ENCODE results near the gene LBHD1. TPM values are rescaled to one million over a fixed set of nuclear protein-coding genes. Genes with fewer than 3 reads are reported as not detected.
A peak's percentile ranks its signal among the peaks of the same experiment; 100 is the strongest.

LBHD1 gene
- 15.8 TPM for polyA plus RNA-seq (2013)

- peaks cover 2 to 38% (median 20%) of the 10 kb centered on the region in 4 experiments for H3K36me3 ChIP-seq (ENCODE audit: control insufficient read depth in 4 of 4, insufficient read depth in 4 of 4, low read length in 3 of 4)
- H3K9me3 ChIP-seq (ENCODE audit: control extremely low read depth in 1 of 5, control insufficient read depth in 4 of 5, insufficient read depth in 2 of 5, low read depth in 1 of 5, low read length in 4 of 5): no peaks in the 10 kb centered on the region
- no peaks in the 10 kb centered on the region for H3K27me3 ChIP-seq (replicated peaks in 2 of 5; ENCODE audit: control insufficient read depth in 4 of 5, insufficient read depth in 5 of 5, low read length in 4 of 5)
- ChIA-PET CTCF (interaction anchor here (0.7 to 9.4 kb wide), 13 partner anchors 10 to 80 kb away, joined by 3 to 33 read pairs (median 4); partner anchors contain the start of genes GANAB and TUT1), POLR2A (interaction anchor here (0.6 to 2.6 kb wide), 10 partner anchors 9 to 184 kb away, joined by 3 to 20 read pairs (median 6); partner anchors contain the start of genes GANAB, INTS5, NXF1 and TTC9C)
- H3K27ac ChIP-seq (ENCODE audit: insufficient read depth in 1 of 2, low read depth in 1 of 2, low read length in 2 of 2, poor library complexity in 1 of 2, severe bottlenecking in 2 of 2): peak within 1 kb of the TSS; percentile 84 to 89
- DNase-seq: peak; percentile 92 to 96 (median 94)
- peak within 1 kb of the TSS; percentile 82 to 100 (median 94) for H3K4me3 ChIP-seq (ENCODE audit: control insufficient read depth in 1 of 7, extremely low read depth in 1 of 7, insufficient read depth in 4 of 7, low read depth in 2 of 7, low read length in 6 of 7)
- H3K4me1 ChIP-seq (ENCODE audit: control extremely low read depth in 1 of 4, control insufficient read depth in 4 of 4, insufficient read depth in 4 of 4, low read length in 3 of 4): peaks cover 0 to 49% (median 31%) of the 10 kb centered on the region in 4 experiments
- under 1% methylated on average over 57 of the region's 59 CpGs for WGBS (ENCODE audit: insufficient coverage)
Measured at GRCh38 chr11:62671608-62672389, at the start of gene LBHD1, which contains the start of gene UQCC3. Gene LBHD1 (minus strand): TSS chr11:62672267. CDS start chr11:62670031, 2,236 bp downstream. Gene UQCC3 (plus strand): TSS chr11:62671673. CDS start chr11:62671746, 73 bp downstream.

GRCh38 chr11:62719302-62719978, 47.4 kb upstream of the LBHD1 start:
- 100% methylated on average over 1 of the region's 2 CpGs for WGBS (ENCODE audit: insufficient coverage)
- POLR2A ChIA-PET: no interaction called here
- Histone ChIP-seq H3K27me3 (replicated peaks in 2 of 5; ENCODE audit: control insufficient read depth in 4 of 5, insufficient read depth in 5 of 5, low read length in 4 of 5) (no peaks in the 10 kb centered on the region), H3K9me3 (ENCODE audit: control extremely low read depth in 1 of 5, control insufficient read depth in 4 of 5, insufficient read depth in 2 of 5, low read depth in 1 of 5, low read length in 4 of 5) (no peaks in the 10 kb centered on the region), H3K4me3 (ENCODE audit: control insufficient read depth in 1 of 7, extremely low read depth in 1 of 7, insufficient read depth in 4 of 7, low read depth in 2 of 7, low read length in 6 of 7) (no peak overlapping the region), H3K27ac (ENCODE audit: insufficient read depth in 1 of 2, low read depth in 1 of 2, low read length in 2 of 2, poor library complexity in 1 of 2, severe bottlenecking in 2 of 2) (peak overlapping the region in 1 of 2 experiments; percentile 23), H3K36me3 (ENCODE audit: control insufficient read depth in 4 of 4, insufficient read depth in 4 of 4, low read length in 3 of 4) (peaks cover 48 to 97% (median 87%) of the 10 kb centered on the region in 4 experiments), H3K4me1 (ENCODE audit: control extremely low read depth in 1 of 4, control insufficient read depth in 4 of 4, insufficient read depth in 4 of 4, low read length in 3 of 4) (peaks cover 2 to 6% (median 4%) of the 10 kb centered on the region in 4 experiments)
- DNase-seq: no peak
- CTCF ChIA-PET: interaction anchor here (1.2 kb wide), 1 partner anchor 26 kb away, joined by 3 read pairs; no protein-coding TSS in a partner anchor

GRCh38 chr11:62716816-62717215, 44.7 kb upstream of the LBHD1 start:
- POLR2A ChIA-PET: no interaction called here
- no peaks in the 10 kb centered on the region for H3K27me3 ChIP-seq (replicated peaks in 2 of 5; ENCODE audit: control insufficient read depth in 4 of 5, insufficient read depth in 5 of 5, low read length in 4 of 5)

GRCh38 chr11:62716206-62716605, 44.1 kb upstream of the LBHD1 start:
- POLR2A ChIA-PET: no interaction called here
- Histone ChIP-seq H3K27ac (ENCODE audit: insufficient read depth in 1 of 2, low read depth in 1 of 2, low read length in 2 of 2, poor library complexity in 1 of 2, severe bottlenecking in 2 of 2) (no peak overlapping the region), H3K4me1 (ENCODE audit: control extremely low read depth in 1 of 4, control insufficient read depth in 4 of 4, insufficient read depth in 4 of 4, low read length in 3 of 4) (no peaks in the 10 kb centered on the region), H3K4me3 (ENCODE audit: control insufficient read depth in 1 of 7, extremely low read depth in 1 of 7, insufficient read depth in 4 of 7, low read depth in 2 of 7, low read length in 6 of 7) (no peak overlapping the region), H3K9me3 (ENCODE audit: control extremely low read depth in 1 of 5, control insufficient read depth in 4 of 5, insufficient read depth in 2 of 5, low read depth in 1 of 5, low read length in 4 of 5) (no peaks in the 10 kb centered on the region), H3K36me3 (ENCODE audit: control insufficient read depth in 4 of 4, insufficient read depth in 4 of 4, low read length in 3 of 4) (peaks cover 45 to 94% (median 82%) of the 10 kb centered on the region in 4 experiments), H3K27me3 (replicated peaks in 2 of 5; ENCODE audit: control insufficient read depth in 4 of 5, insufficient read depth in 5 of 5, low read length in 4 of 5) (no peaks in the 10 kb centered on the region)
- WGBS (ENCODE audit: insufficient coverage): 100% methylated on average over 2 of the region's 5 CpGs
- CTCF ChIA-PET: interaction anchor here (0.5 to 1.9 kb wide), 2 partner anchors 8 to 145 kb away, joined by 4 to 6 read pairs; no protein-coding TSS in a partner anchor
- no peak for DNase-seq

More at GRCh38 chr11:62716816-62717215, 44.7 kb upstream of the LBHD1 start:
- no peak for DNase-seq
- H3K27ac ChIP-seq (ENCODE audit: insufficient read depth in 1 of 2, low read depth in 1 of 2, low read length in 2 of 2, poor library complexity in 1 of 2, severe bottlenecking in 2 of 2): no peak overlapping the region
- H3K4me1 ChIP-seq (ENCODE audit: control extremely low read depth in 1 of 4, control insufficient read depth in 4 of 4, insufficient read depth in 4 of 4, low read length in 3 of 4): no peaks in the 10 kb centered on the region
- no peaks in the 10 kb centered on the region for H3K9me3 ChIP-seq (ENCODE audit: control extremely low read depth in 1 of 5, control insufficient read depth in 4 of 5, insufficient read depth in 2 of 5, low read depth in 1 of 5, low read length in 4 of 5)
- H3K4me3 ChIP-seq (ENCODE audit: control insufficient read depth in 1 of 7, extremely low read depth in 1 of 7, insufficient read depth in 4 of 7, low read depth in 2 of 7, low read length in 6 of 7): no peak overlapping the region
- CTCF ChIA-PET: interaction anchor here (1.9 kb wide), 1 partner anchor 8 kb away, joined by 6 read pairs; no protein-coding TSS in a partner anchor
- 100% methylated on average over 6 of the region's 11 CpGs for WGBS (ENCODE audit: insufficient coverage)
- peaks cover 49 to 95% (median 85%) of the 10 kb centered on the region in 4 experiments for H3K36me3 ChIP-seq (ENCODE audit: control insufficient read depth in 4 of 4, insufficient read depth in 4 of 4, low read length in 3 of 4)

- peaks cover 0 to 4% (median 2%) of the 10 kb centered on the region in 4 experiments for H3K4me1 ChIP-seq (ENCODE audit: control extremely low read depth in 1 of 4, control insufficient read depth in 4 of 4, insufficient read depth in 4 of 4, low read length in 3 of 4)
- POLR2A ChIA-PET: interaction anchor here (1.2 kb wide), 1 partner anchor 126 kb away, joined by 3 read pairs; no protein-coding TSS in a partner anchor
- no peak overlapping the region for H3K4me3 ChIP-seq (ENCODE audit: control insufficient read depth in 1 of 7, extremely low read depth in 1 of 7, insufficient read depth in 4 of 7, low read depth in 2 of 7, low read length in 6 of 7)
- H3K9me3 ChIP-seq (ENCODE audit: control extremely low read depth in 1 of 5, control insufficient read depth in 4 of 5, insufficient read depth in 2 of 5, low read depth in 1 of 5, low read length in 4 of 5): no peaks in the 10 kb centered on the region
- CTCF ChIA-PET: interaction anchor here (0.5 to 1.9 kb wide), 4 partner anchors 9 to 146 kb away, joined by 3 to 6 read pairs (median 4); partner anchors contain the start of gene HNRNPUL2
- H3K27me3 ChIP-seq (replicated peaks in 2 of 5; ENCODE audit: control insufficient read depth in 4 of 5, insufficient read depth in 5 of 5, low read length in 4 of 5): no peaks in the 10 kb centered on the region
- no peak overlapping the region for H3K27ac ChIP-seq (ENCODE audit: insufficient read depth in 1 of 2, low read depth in 1 of 2, low read length in 2 of 2, poor library complexity in 1 of 2, severe bottlenecking in 2 of 2)
- WGBS (ENCODE audit: insufficient coverage): over 99% methylated on average over 16 of the region's 24 CpGs
- DNase-seq: no peak
- peaks cover 40 to 93% (median 78%) of the 10 kb centered on the region in 4 experiments for H3K36me3 ChIP-seq (ENCODE audit: control insufficient read depth in 4 of 4, insufficient read depth in 4 of 4, low read length in 3 of 4)
Measured at GRCh38 chr11:62715150-62716130, 43.4 kb upstream of the LBHD1 start.

- 100% methylated on average over 2 of the region's 2 CpGs for WGBS (ENCODE audit: insufficient coverage)
- Histone ChIP-seq H3K27me3 (replicated peaks in 2 of 5; ENCODE audit: control insufficient read depth in 4 of 5, insufficient read depth in 5 of 5, low read length in 4 of 5) (no peaks in the 10 kb centered on the region), H3K9me3 (ENCODE audit: control extremely low read depth in 1 of 5, control insufficient read depth in 4 of 5, insufficient read depth in 2 of 5, low read depth in 1 of 5, low read length in 4 of 5) (no peaks in the 10 kb centered on the region), H3K27ac (ENCODE audit: insufficient read depth in 1 of 2, low read depth in 1 of 2, low read length in 2 of 2, poor library complexity in 1 of 2, severe bottlenecking in 2 of 2) (peak overlapping the region in 1 of 2 experiments; percentile 36), H3K4me3 (ENCODE audit: control insufficient read depth in 1 of 7, extremely low read depth in 1 of 7, insufficient read depth in 4 of 7, low read depth in 2 of 7, low read length in 6 of 7) (no peak overlapping the region), H3K4me1 (ENCODE audit: control extremely low read depth in 1 of 4, control insufficient read depth in 4 of 4, insufficient read depth in 4 of 4, low read length in 3 of 4) (peaks cover 2 to 22% (median 17%) of the 10 kb centered on the region in 4 experiments), H3K36me3 (ENCODE audit: control insufficient read depth in 4 of 4, insufficient read depth in 4 of 4, low read length in 3 of 4) (peaks cover 29 to 79% (median 62%) of the 10 kb centered on the region in 4 experiments)
- CTCF ChIA-PET: interaction anchor here (0.8 to 2.5 kb wide), 3 partner anchors 11 to 150 kb away, joined by 3 to 8 read pairs (median 3); no protein-coding TSS in a partner anchor
- DNase-seq: no peak
- POLR2A ChIA-PET: interaction anchor here (0.5 kb wide), 1 partner anchor 14 kb away, joined by 3 read pairs; no protein-coding TSS in a partner anchor
Measured at GRCh38 chr11:62713343-62713742, 41.3 kb upstream of the LBHD1 start.
